ENCODE data around the gene TAS2R8.
"Not testable (repeated sequence)": the region's sequence is repeated elsewhere in the genome, so short reads cannot be mapped to it uniquely, and the experiment has no call there.

Gene TAS2R8

GRCh38 chr12:10811883-10812536 lies 4.9 kb upstream of the TAS2R8 start:
- H3K4me3 ChIP-seq (ENCODE audit: low read depth, low read length), result no peak overlapping the region
- TF ChIP-seq MAX (IDR thresholded peaks at IDR 0.05; ENCODE audit: low read depth, low read length), result no peak
- no peak for DNase-seq (ENCODE audit: low read depth)

GRCh38 chr12:10810068-10810467 lies 3.0 kb upstream of the TAS2R8 start, which contains the start of gene TAS2R9:
TAS2R9 (minus strand) TSS chr12:10810168; CDS start chr12:10810075, 93 bp downstream.
- DNase-seq (ENCODE audit: low read depth), result no peak
- TF ChIP-seq MYC (IDR thresholded peaks at IDR 0.05; ENCODE audit: low read depth, low read length) (no peak), CTCF (IDR thresholded peaks at IDR 0.05; ENCODE audit: low read depth, low read length) (no peak), MAX (IDR thresholded peaks at IDR 0.05; ENCODE audit: low read depth, low read length) (no peak), POLR2A (IDR thresholded peaks at IDR 0.05; ENCODE audit: extremely low read depth, insufficient read length) (no peak)
- no peak within 1 kb of the TSS for H3K4me3 ChIP-seq (ENCODE audit: low read depth, low read length)

DNA sequence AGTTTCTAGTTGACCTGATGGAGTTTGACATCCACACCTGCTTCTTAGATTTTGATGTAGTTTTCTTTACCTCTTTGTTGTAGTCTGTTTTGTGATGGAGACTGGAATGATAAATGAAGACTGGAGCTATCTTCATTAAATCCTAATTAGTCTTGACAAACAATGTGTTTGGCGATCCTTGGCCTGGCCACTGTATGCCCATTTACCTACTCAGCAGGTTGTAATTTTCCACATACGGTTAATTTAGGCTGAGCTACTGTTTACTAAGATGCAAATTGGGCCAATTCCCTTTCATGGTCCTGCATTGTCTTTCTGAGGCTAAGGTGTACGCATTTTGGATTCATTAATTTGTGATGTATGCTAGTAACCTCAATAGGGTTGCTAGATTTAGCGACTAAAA lies 4.5 kb downstream of the TAS2R8 start, which contains the start of gene TAS2R7:
TSS of gene TAS2R7 (minus strand) at position 41 of the 400 bp plus-strand sequence. CDS start 57 bp downstream, outside the sequence.
- no peak for DNase-seq (ENCODE audit: low read depth)
- TF ChIP-seq MYC (IDR thresholded peaks at IDR 0.05; ENCODE audit: low read depth, low read length), result no peak
- no peak for TF ChIP-seq MAX (IDR thresholded peaks at IDR 0.05; ENCODE audit: low read depth, low read length)
- TF ChIP-seq CTCF (IDR thresholded peaks at IDR 0.05; ENCODE audit: low read depth, low read length), result no peak
- TF ChIP-seq POLR2A (IDR thresholded peaks at IDR 0.05; ENCODE audit: extremely low read depth, insufficient read length), result no peak

DNA sequence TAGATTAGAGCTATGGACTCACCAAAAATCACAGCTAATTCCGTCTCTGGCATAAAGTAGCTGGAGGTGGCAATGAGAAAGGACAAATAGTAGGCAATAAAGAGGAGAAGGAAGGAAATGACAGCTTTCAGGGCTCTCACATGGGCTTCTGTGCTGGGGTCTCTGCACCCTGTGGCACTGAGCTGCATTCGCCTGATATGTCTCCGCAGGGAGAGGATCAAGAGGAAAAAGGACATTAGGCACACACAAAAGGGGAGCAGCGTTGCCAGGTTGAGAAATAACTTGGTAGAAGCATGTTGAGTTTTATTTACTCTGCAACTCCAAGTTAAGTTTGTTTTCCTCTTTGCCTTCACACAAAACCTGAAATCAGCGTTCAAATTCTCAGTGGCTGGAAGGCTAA lies 5.3 kb downstream of the TAS2R8 start:
- H3K4me3 ChIP-seq (ENCODE audit: low read depth, low read length), result no peak overlapping the region
- no peak for TF ChIP-seq MAX (IDR thresholded peaks at IDR 0.05; ENCODE audit: low read depth, low read length)
- TF ChIP-seq CTCF (IDR thresholded peaks at IDR 0.05; ENCODE audit: low read depth, low read length), result no peak
- TF ChIP-seq MYC (IDR thresholded peaks at IDR 0.05; ENCODE audit: low read depth, low read length), result no peak
- TF ChIP-seq POLR2A (IDR thresholded peaks at IDR 0.05; ENCODE audit: extremely low read depth, insufficient read length), result no peak

More for the DNA sequence above, 4.5 kb downstream of the TAS2R8 start, which contains the start of gene TAS2R7:
- no peak within 1 kb of the TSS for H3K4me3 ChIP-seq (ENCODE audit: low read depth, low read length)

GRCh38 chr12:10794222-10794621 lies 12.9 kb downstream of the TAS2R8 start:
- TF ChIP-seq MYC (IDR thresholded peaks at IDR 0.05; ENCODE audit: low read depth, low read length) (no peak), CTCF (IDR thresholded peaks at IDR 0.05; ENCODE audit: low read depth, low read length) (no peak), POLR2A (IDR thresholded peaks at IDR 0.05; ENCODE audit: extremely low read depth, insufficient read length) (no peak), MAX (IDR thresholded peaks at IDR 0.05; ENCODE audit: low read depth, low read length) (no peak)
- H3K4me3 ChIP-seq (ENCODE audit: low read depth, low read length), result no peak overlapping the region
- DNase-seq (ENCODE audit: low read depth), result no peak

More for the DNA sequence above, 5.3 kb downstream of the TAS2R8 start:
- no peak for DNase-seq (ENCODE audit: low read depth)

DNA sequence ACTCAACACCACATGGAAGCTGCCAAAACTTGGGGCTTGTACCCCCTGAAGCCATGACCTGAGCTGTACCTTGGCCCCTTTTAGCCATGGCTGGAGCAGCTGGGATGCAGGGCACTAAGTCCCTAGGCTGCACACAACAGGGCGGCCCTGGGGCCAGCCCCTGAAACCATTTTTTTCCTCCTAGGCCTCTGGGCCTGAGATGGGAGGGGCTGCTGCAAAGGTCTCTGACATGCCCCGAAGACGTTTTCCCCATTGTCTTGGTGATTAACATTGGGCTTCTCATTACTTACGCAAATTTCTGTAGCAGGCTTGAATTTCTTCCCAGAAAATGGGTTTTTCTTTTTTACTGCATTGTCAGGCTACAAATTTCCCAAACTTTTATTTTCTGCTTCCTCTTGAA lies 15.3 kb downstream of the TAS2R8 start:
- not testable (repeated sequence) for H3K4me3 ChIP-seq (ENCODE audit: low read depth, low read length); DNase-seq (ENCODE audit: low read depth)

Measured in NB4 (cell line).